ENCODE results near the gene PMPCA. TPM values are rescaled to one million over a fixed set of nuclear protein-coding genes. Genes with fewer than 3 reads are reported as not detected.

Gene PMPCA
- total RNA-seq, 1 experiment from 2014 or later = 94.5 TPM

DNA sequence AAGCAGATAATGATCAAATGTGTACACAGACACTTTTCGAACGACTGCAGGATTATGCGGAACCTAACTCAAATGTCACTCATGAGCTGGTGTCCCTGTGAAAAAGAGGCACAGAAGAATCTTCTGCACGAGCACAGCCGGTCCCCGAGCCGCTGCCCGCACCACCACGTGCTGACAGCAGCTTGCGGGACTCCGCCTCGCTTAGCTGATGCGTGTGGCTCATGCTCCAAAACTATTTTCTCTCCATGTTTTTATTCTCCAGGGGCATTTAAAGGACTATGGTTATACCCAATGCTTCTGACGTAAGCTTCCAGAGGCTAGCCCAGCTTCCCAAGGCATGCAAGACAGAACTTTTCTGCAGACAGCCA, 62.9 kb downstream of the PMPCA start:
- H3K14ac ChIP-seq (ENCODE audit: insufficient read depth, low read length) = no peak overlapping the region
- peaks cover 37 to 87% (median 80%) of the 10 kb centered on the region in 3 experiments; a peak in 6 of 7 replicates for H3K36me3 Mint-ChIP-seq (ENCODE audit: insufficient read depth in 1 of 3, low read depth in 3 of 3)

More for the DNA sequence above, 62.9 kb downstream of the PMPCA start:
- no peak overlapping the region for H2BK120ac ChIP-seq (ENCODE audit: low read depth, low read length, poor library complexity, severe bottlenecking)
- H3K9me3 ChIP-seq (ENCODE audit: control insufficient read depth, low read depth, low read length) = no peaks in the 10 kb centered on the region
- H2BK12ac ChIP-seq (ENCODE audit: insufficient read length, low read depth, low read length) = no peak overlapping the region
- no peaks in the 10 kb centered on the region for H3K23me2 ChIP-seq (ENCODE audit: insufficient read length, low read depth, low read length, poor library complexity, severe bottlenecking)
- H3K4ac ChIP-seq (ENCODE audit: low read depth, low read length) = no peak overlapping the region
- H4K20me1 ChIP-seq (ENCODE audit: control insufficient read depth, insufficient read depth, insufficient read length) = no peaks in the 10 kb centered on the region
- no peak overlapping the region for H3K4me2 ChIP-seq (ENCODE audit: insufficient read depth, insufficient read length, low read length)
- H2BK15ac ChIP-seq (ENCODE audit: low read depth, low read length) = no peak overlapping the region
- H3K27me3 ChIP-seq (ENCODE audit: insufficient read depth, low read length) = no peaks in the 10 kb centered on the region
- Mint-ChIP-seq H3K27me3 (ENCODE audit: low read depth) (no peaks in the 10 kb centered on the region), H3K4me3 (no peak overlapping the region; a peak in 1 of 5 replicates), H3K27ac (0 out of 7 replicates have a peak overlapping the region, but pooled peaks of 1 of the 3 experiments have one; percentile 48), H3K9me3 (no peaks in the 10 kb centered on the region), H3K4me1 (no peaks in the 10 kb centered on the region)
- H3K56ac ChIP-seq (ENCODE audit: insufficient read length, low read depth, low read length) = no peak overlapping the region
- no peak overlapping the region for H3K23ac ChIP-seq (ENCODE audit: insufficient read length, low read depth, low read length)
- no peak for DNase-seq
- H3K27ac ChIP-seq (ENCODE audit: insufficient read length, low read depth, low read length) = no peak overlapping the region
- H3K79me2 ChIP-seq (ENCODE audit: insufficient read depth, low read length) = peaks cover 27% of the 10 kb centered on the region; the same call in 1 of the 2 replicates
- H3K18ac ChIP-seq (ENCODE audit: insufficient read length, low read depth, low read length) = no peak overlapping the region
- H4K91ac ChIP-seq (ENCODE audit: insufficient read length, low read depth, low read length) = no peak overlapping the region
- H2BK5ac ChIP-seq (ENCODE audit: insufficient read length, low read length) = no peak overlapping the region
- no peak overlapping the region for H2AFZ ChIP-seq (ENCODE audit: low read length)
- TF ChIP-seq, protein P1, sequence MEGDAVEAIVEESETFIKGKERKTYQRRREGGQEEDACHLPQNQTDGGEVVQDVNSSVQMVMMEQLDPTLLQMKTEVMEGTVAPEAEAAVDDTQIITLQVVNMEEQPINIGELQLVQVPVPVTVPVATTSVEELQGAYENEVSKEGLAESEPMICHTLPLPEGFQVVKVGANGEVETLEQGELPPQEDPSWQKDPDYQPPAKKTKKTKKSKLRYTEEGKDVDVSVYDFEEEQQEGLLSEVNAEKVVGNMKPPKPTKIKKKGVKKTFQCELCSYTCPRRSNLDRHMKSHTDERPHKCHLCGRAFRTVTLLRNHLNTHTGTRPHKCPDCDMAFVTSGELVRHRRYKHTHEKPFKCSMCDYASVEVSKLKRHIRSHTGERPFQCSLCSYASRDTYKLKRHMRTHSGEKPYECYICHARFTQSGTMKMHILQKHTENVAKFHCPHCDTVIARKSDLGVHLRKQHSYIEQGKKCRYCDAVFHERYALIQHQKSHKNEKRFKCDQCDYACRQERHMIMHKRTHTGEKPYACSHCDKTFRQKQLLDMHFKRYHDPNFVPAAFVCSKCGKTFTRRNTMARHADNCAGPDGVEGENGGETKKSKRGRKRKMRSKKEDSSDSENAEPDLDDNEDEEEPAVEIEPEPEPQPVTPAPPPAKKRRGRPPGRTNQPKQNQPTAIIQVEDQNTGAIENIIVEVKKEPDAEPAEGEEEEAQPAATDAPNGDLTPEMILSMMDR (conservative IDR thresholded peaks at IDR 0.05) = no peak
- no peaks in the 10 kb centered on the region for H3K4me1 ChIP-seq (ENCODE audit: insufficient read depth, low read length)
- no peak overlapping the region for H2AK5ac ChIP-seq (ENCODE audit: insufficient read length, low read length)
- no CpG with 5 or more reads among the region's 14 CpGs for WGBS (ENCODE audit: extremely low coverage, insufficient read length, low lambda C conversion rate)
- no peak overlapping the region for H4K5ac ChIP-seq (ENCODE audit: insufficient read length, low read depth, low read length)
- H3T11ph ChIP-seq (ENCODE audit: low read length) = no peak overlapping the region
- H3K79me1 ChIP-seq (ENCODE audit: insufficient read depth, low read depth, low read length, poor library complexity, severe bottlenecking) = peaks cover 29% of the 10 kb centered on the region
- H4K8ac ChIP-seq (replicated peaks; ENCODE audit: insufficient read length, low read depth, low read length) = no peak overlapping the region
- no peak overlapping the region for H2BK20ac ChIP-seq (ENCODE audit: low read depth, low read length, poor library complexity, severe bottlenecking)
- no peak overlapping the region for H3K9ac ChIP-seq (ENCODE audit: extremely low read depth, insufficient read length, low read length)

Other genes with a start within 250 kb of the PMPCA start
- not detected in 2 replicates for gene LHX3, start 205.5 kb upstream of the PMPCA start, total RNA-seq (2021)
- gene QSOX2, start 164.8 kb upstream of the PMPCA start, total RNA-seq (2021) = 25.0 and 25.8 TPM in 2 replicates
- 0.07 and 0.09 TPM in 2 replicates for gene CCDC187, start 106.6 kb upstream of the PMPCA start, total RNA-seq (2021)
- 22.1 and 24.7 TPM in 2 replicates for gene GPSM1, start 83.1 kb upstream of the PMPCA start, total RNA-seq (2021)
- gene DNLZ, start 46.9 kb upstream of the PMPCA start, total RNA-seq (2021) = 22.3 and 24.8 TPM in 2 replicates
- 5.5 and 5.6 TPM in 2 replicates for gene CARD9, start 37.0 kb upstream of the PMPCA start, total RNA-seq (2021)
- gene SNAPC4, start 10.5 kb upstream of the PMPCA start, total RNA-seq (2021) = 29.7 TPM in 2 replicates
- gene ENTR1, start within 50 bp of the PMPCA start, total RNA-seq (2021) = 105 and 108 TPM in 2 replicates
- gene INPP5E, start 29.2 kb downstream of the PMPCA start, total RNA-seq (2021) = 20.4 and 21.0 TPM in 2 replicates
- gene SEC16A, start 72.4 kb downstream of the PMPCA start, total RNA-seq (2021) = 52.1 and 56.4 TPM in 2 replicates
- 63.7 and 71.6 TPM in 2 replicates for gene NOTCH1, start 135.4 kb downstream of the PMPCA start, total RNA-seq (2021)